BLaER1 treated with 17β-estradiol and CSF1 and Interleukin-3, amounts not matched to agents 10 nM and 100 nM (cell line): ENCODE measurements around the gene TM9SF4.

Experiments used
- H3K27ac ChIP-seq, 11 experiments: shearing (Covaris generic); formaldehyde crosslinking; 2 replicates each; pipeline ENCODE4 v1.8.1; 2022
- H3K27me3 ChIP-seq, 11 experiments: shearing (Covaris generic); formaldehyde crosslinking; 2 replicates each; pipeline ENCODE4 v1.8.1; 2022
- H3K36me3 ChIP-seq, 11 experiments: shearing (Covaris generic); formaldehyde crosslinking; 2 replicates each; pipeline ENCODE4 v1.8.1; 2022
- H3K4me1 ChIP-seq, 10 experiments: shearing (Covaris generic); formaldehyde crosslinking; 2 replicates each; pipeline ENCODE4 v1.8.1; 2022
- H3K4me2 ChIP-seq, 11 experiments: shearing (Covaris generic); formaldehyde crosslinking; 2 replicates each; pipeline ENCODE4 v1.8.1; 2022
- H3K4me3 ChIP-seq, 10 experiments: shearing (Covaris generic); formaldehyde crosslinking; 2 replicates each; pipeline ENCODE4 v1.8.1; 2022
- H3K9ac ChIP-seq, 11 experiments: shearing (Covaris generic); formaldehyde crosslinking; 2 replicates each; pipeline ENCODE4 v1.8.1; 2022
- H3K9me3 ChIP-seq, 11 experiments: shearing (Covaris generic); formaldehyde crosslinking; replicated peaks in 1 of 11; 2 replicates each; pipeline ENCODE4 v1.8.1; 2022
- H4K20me1 ChIP-seq, 11 experiments: shearing (Covaris generic); formaldehyde crosslinking; 2 replicates each; pipeline ENCODE4 v1.8.1; 2022
- Cebpa-rat ChIP-seq, 11 experiments: shearing (Covaris generic); IDR thresholded peaks; 2 replicates each; pipeline ENCODE4 v1.8.1; 2022

Gene TM9SF4, protein sequence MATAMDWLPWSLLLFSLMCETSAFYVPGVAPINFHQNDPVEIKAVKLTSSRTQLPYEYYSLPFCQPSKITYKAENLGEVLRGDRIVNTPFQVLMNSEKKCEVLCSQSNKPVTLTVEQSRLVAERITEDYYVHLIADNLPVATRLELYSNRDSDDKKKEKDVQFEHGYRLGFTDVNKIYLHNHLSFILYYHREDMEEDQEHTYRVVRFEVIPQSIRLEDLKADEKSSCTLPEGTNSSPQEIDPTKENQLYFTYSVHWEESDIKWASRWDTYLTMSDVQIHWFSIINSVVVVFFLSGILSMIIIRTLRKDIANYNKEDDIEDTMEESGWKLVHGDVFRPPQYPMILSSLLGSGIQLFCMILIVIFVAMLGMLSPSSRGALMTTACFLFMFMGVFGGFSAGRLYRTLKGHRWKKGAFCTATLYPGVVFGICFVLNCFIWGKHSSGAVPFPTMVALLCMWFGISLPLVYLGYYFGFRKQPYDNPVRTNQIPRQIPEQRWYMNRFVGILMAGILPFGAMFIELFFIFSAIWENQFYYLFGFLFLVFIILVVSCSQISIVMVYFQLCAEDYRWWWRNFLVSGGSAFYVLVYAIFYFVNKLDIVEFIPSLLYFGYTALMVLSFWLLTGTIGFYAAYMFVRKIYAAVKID

DNA sequence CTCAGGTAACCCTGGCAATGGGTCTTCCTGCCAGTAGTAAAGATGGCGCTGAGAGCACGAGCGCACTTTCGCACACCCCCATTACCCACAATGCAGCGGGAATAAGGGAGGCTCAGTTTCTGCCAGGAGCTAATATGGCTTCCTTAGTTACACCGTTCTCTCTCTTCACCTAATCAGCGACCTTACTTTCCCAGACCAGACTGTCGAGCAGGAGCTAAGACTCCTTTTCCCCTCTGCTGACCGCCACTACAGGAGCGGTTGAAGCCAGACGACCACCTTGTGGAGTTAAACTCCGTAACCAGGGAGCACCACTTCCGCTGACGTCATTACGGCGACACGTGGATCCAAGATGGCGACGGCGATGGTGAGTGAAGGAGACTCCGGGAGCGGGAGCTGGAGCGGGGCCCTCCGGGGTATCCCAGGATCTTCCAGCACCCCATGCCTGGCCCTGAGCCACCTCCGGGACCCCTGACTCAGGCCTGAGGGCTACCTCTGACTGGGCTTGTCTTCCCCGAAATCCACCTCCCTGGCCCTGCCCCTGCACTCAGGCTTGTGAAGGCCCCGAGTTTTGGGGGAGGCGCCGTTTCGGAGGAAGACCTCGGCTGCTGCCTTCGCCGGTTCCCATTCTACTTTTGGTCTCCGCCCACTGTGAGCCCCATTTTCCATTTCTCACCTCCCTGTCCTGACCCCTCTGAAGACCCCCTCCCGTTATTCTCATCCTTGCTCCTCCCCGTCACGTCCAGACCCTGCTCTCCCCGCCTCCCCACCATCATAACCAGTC lies at the start of gene TM9SF4:
Gene TM9SF4 (plus strand): TSS at position 323 of the 781 bp plus-strand sequence. CDS start 27 bp downstream, at position 350.
- peak within 1 kb of the TSS; percentile 93 to 99 (median 98) for H3K27ac ChIP-seq
- peak within 1 kb of the TSS; percentile 88 to 98 (median 97) for H3K9ac ChIP-seq
- H3K4me2 ChIP-seq = peak within 1 kb of the TSS; percentile 86 to 98 (median 93)
- no peaks in the 10 kb centered on the region for H3K27me3 ChIP-seq
- H3K4me3 ChIP-seq = peak within 1 kb of the TSS; percentile 76 to 94 (median 83)
- peaks cover 2 to 29% (median 12%) of the 10 kb centered on the region in 11 experiments; a peak in 17 of 22 replicates for H3K36me3 ChIP-seq
- TF ChIP-seq Cebpa-rat (IDR thresholded peaks at IDR 0.05) = no peak
- H3K4me1 ChIP-seq = peaks cover 32 to 44% (median 42%) of the 10 kb centered on the region in 10 experiments
- H3K9me3 ChIP-seq = no peaks in the 10 kb centered on the region
- H4K20me1 ChIP-seq = peaks cover 5 to 37% (median 19%) of the 10 kb centered on the region in 11 experiments; a peak in 18 of 22 replicates

DNA sequence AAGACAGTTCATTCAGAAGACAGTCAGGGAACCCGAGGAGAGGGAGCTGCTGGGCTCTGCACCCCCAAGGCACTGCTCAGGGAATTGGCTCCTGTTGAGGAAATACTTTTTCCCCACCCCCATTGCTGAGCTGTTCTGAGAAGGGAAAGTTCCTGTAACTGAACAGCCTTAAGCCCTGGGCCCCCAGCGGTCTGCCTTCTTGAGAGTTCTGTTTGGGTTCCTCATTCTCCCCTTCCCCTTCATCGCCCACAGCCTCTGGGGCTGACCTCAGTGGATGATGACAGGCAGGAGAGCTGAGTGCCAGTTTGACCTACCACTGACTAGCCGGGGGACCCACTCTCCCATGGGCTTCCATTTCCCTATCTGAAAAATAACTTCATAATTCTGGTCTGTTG lies 46.7 kb upstream of the TM9SF4 start:
- Histone ChIP-seq H3K9me3 (peaks cover 0 to 23% (median 0%) of the 10 kb centered on the region in 11 experiments; a peak in 7 of 22 replicates), H3K27me3 (no peaks in the 10 kb centered on the region), H3K36me3 (peaks cover 0 to 86% (median 63%) of the 10 kb centered on the region in 11 experiments; a peak in 13 of 22 replicates), H3K9ac (peak overlapping the region; percentile 26 to 92 (median 71); a peak in 21 of 22 replicates), H4K20me1 (peaks cover 0 to 11% (median 0%) of the 10 kb centered on the region in 11 experiments; a peak in 4 of 22 replicates), H3K4me2 (peak overlapping the region; percentile 64 to 99 (median 81)), H3K4me1 (peaks cover 24 to 100% (median 97%) of the 10 kb centered on the region in 10 experiments), H3K27ac (peak overlapping the region; percentile 10 to 100 (median 94); a peak in 21 of 22 replicates), H3K4me3 (peak overlapping the region in 4 of 10 experiments; percentile 44 to 59 (median 48); a peak in 9 of 20 replicates)
- no peak for TF ChIP-seq Cebpa-rat (IDR thresholded peaks at IDR 0.05)

DNA sequence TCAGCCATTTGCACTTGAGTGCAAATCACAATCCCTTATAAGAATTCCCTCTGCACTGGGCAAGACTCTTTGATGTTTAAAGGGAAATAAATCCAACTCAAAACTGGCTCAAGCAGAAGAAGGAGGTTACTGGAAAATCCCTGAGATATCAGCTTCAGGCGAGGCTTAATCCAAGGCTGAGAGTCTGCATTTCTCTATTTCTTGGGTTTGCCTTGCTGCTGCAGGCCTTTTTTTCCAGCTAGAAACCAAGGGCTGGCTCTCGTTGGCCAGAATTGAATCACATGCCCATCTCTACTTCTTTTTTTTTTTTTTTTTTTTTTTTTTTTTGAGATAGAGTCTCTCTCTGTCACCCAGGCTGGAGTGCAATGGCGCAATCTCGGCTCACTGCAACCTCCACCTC lies 45.8 kb upstream of the TM9SF4 start:
- H3K4me1 ChIP-seq = peaks cover 32 to 100% (median 97%) of the 10 kb centered on the region in 10 experiments
- peaks cover 0 to 84% (median 59%) of the 10 kb centered on the region in 11 experiments; a peak in 14 of 22 replicates for H3K36me3 ChIP-seq
- peaks cover 0 to 5% (median 0%) of the 10 kb centered on the region in 11 experiments; a peak in 4 of 22 replicates for H4K20me1 ChIP-seq
- H3K27me3 ChIP-seq = no peaks in the 10 kb centered on the region
- peak overlapping the region in 5 of 10 experiments; percentile 8 to 59 (median 46); a peak in 9 of 20 replicates for H3K4me3 ChIP-seq
- peak overlapping the region in 10 of 11 experiments; percentile 73 to 100 (median 95); a peak in 18 of 22 replicates for H3K27ac ChIP-seq
- H3K4me2 ChIP-seq = peak overlapping the region; percentile 64 to 99 (median 81); a peak in 21 of 22 replicates
- peaks cover 0 to 30% (median 0%) of the 10 kb centered on the region in 11 experiments; a peak in 7 of 22 replicates for H3K9me3 ChIP-seq
- peak in 1 of 11 experiments; percentile 44; a peak in 1 of 22 replicates for TF ChIP-seq Cebpa-rat (IDR thresholded peaks at IDR 0.05)
- H3K9ac ChIP-seq = peak overlapping the region in 8 of 11 experiments; percentile 68 to 92 (median 76); a peak in 12 of 22 replicates

DNA sequence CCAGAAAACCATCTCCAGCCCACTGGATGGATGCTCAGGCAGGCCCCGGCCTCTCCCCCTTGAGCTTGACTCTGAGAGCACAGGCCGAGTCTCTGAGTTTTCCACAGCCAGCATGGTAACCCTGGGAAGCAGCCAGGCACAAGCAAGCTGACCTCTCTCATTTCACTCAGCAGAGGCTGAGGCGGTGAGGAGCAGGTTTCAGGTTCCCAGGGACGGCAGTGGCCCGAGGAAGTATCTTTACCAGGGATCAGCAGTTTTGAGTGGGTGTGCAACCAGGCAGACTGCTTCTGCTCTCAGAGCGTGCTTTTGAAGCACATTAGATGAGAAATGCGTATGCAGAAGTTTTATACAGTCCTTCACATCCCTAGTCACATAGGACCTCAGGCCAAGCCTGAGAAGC lies 44.8 kb upstream of the TM9SF4 start:
- no peak for TF ChIP-seq Cebpa-rat (IDR thresholded peaks at IDR 0.05)
- Histone ChIP-seq H3K4me1 (peaks cover 42 to 100% (median 95%) of the 10 kb centered on the region in 10 experiments), H4K20me1 (peaks cover 0 to 3% (median 0%) of the 10 kb centered on the region in 11 experiments; a peak in 1 of 22 replicates), H3K27ac (peak overlapping the region in 10 of 11 experiments; percentile 15 to 100 (median 95); a peak in 19 of 22 replicates), H3K9me3 (peaks cover 0 to 30% (median 0%) of the 10 kb centered on the region in 11 experiments; a peak in 7 of 22 replicates), H3K4me3 (peak overlapping the region in 3 of 10 experiments; percentile 7 to 59 (median 31); a peak in 3 of 20 replicates), H3K27me3 (no peaks in the 10 kb centered on the region), H3K36me3 (peaks cover 0 to 81% (median 60%) of the 10 kb centered on the region in 11 experiments; a peak in 14 of 22 replicates), H3K9ac (peak overlapping the region in 8 of 11 experiments; percentile 11 to 92 (median 69); a peak in 14 of 22 replicates), H3K4me2 (peak overlapping the region in 9 of 11 experiments; percentile 15 to 99 (median 83); a peak in 16 of 22 replicates)

DNA sequence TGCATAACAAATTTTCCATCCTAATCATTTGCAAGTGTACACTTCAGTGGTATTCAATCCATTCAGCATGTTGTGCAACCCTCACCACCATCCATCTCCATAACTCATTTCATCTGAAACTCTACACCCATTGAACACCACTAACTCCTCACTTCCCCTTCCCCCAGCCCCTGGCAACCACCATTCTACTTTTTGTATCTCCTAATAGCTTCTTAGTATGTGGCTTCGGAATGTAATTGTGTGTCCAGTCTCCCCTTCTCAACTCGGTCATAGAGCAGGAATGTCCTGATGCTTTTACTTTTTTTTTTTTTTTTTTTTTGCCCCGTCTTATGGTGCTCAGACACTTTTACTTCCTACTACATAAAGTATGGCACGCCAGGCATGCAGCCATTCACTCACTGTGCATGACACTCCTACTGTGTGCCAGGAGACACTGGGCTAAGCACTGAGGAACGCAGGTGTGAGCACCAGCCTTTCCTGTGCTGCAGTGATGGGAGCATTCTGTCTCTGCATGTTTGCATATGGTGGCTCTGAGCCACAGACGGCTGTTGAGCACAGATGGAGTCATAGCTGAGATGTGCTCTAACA lies 42.2 kb upstream of the TM9SF4 start:
- Histone ChIP-seq H3K4me2 (peak overlapping the region in 10 of 11 experiments; percentile 22 to 99 (median 80); a peak in 20 of 22 replicates), H3K4me1 (peaks cover 63 to 99% (median 95%) of the 10 kb centered on the region in 10 experiments), H3K27ac (peak overlapping the region; percentile 88 to 100 (median 94))

DNA sequence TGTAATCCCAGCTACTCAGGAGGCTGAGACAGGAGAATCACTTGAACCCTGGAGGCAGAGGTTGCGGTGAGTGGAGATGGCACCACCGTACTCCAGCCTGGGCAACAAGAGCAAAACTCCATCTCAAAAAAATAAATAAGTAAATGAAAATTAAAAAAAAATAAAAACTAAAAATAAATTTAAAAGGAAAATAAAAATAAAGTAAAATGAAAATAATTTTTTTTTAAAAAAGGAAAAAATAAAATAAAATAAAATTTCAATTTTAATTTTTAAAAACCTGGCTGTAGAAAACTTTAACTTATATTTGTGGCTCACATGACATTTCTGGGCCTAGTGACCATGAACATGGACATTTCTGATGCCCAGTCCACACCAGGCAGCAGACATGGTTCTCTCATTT lies 41.3 kb upstream of the TM9SF4 start:
- Histone ChIP-seq H3K36me3 (peaks cover 0 to 89% (median 73%) of the 10 kb centered on the region in 11 experiments; a peak in 17 of 22 replicates), H3K9ac (peak overlapping the region; percentile 68 to 92 (median 80)), H3K27ac (peak overlapping the region; percentile 88 to 100 (median 94)), H3K4me1 (peaks cover 55 to 99% (median 96%) of the 10 kb centered on the region in 10 experiments), H3K27me3 (no peaks in the 10 kb centered on the region), H3K4me2 (peak overlapping the region; percentile 52 to 99 (median 80); a peak in 21 of 22 replicates), H3K4me3 (no peak overlapping the region), H3K9me3 (peaks cover 0 to 30% (median 0%) of the 10 kb centered on the region in 11 experiments; a peak in 7 of 22 replicates), H4K20me1 (no peaks in the 10 kb centered on the region; a peak in 1 of 22 replicates)
- TF ChIP-seq Cebpa-rat (IDR thresholded peaks at IDR 0.05) = no peak

More for the DNA sequence above, 42.2 kb upstream of the TM9SF4 start:
- Histone ChIP-seq H3K36me3 (peaks cover 0 to 83% (median 66%) of the 10 kb centered on the region in 11 experiments; a peak in 16 of 22 replicates), H3K9ac (peak overlapping the region in 9 of 11 experiments; percentile 25 to 92 (median 81); a peak in 13 of 22 replicates), H3K9me3 (peaks cover 0 to 30% (median 0%) of the 10 kb centered on the region in 11 experiments; a peak in 7 of 22 replicates), H4K20me1 (no peaks in the 10 kb centered on the region; a peak in 1 of 22 replicates), H3K27me3 (no peaks in the 10 kb centered on the region), H3K4me3 (0 out of 20 replicates have a peak overlapping the region, but pooled peaks of 1 of the 10 experiments have one; percentile 18)
- peak in 8 of 11 experiments; percentile 25 to 85 (median 63); a peak in 10 of 22 replicates for TF ChIP-seq Cebpa-rat (IDR thresholded peaks at IDR 0.05)

DNA sequence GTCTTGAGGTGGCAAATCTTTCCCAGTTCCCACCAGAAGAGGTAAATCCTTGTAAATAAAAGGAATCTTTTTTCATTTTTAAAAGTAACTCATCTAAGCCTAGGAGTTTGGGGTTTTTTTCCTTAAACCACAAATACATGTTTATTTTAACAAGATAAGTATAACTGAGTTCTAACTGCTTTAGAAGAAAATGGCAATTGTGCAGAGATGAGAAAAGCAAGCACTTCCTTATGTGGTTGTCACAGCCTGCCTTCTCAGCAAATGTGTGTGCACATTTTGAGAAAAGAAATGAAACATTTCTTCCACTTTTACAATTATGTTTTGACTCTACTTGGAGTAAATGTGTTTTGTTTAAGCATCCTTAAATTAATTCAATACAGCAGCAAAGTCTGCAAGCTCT lies 39.8 kb upstream of the TM9SF4 start:
- Histone ChIP-seq H3K27ac (peak overlapping the region; percentile 88 to 100 (median 94)), H3K36me3 (peaks cover 0 to 89% (median 76%) of the 10 kb centered on the region in 11 experiments; a peak in 17 of 22 replicates), H3K9ac (peak overlapping the region; percentile 68 to 90 (median 80)), H3K4me1 (peaks cover 49 to 97% (median 91%) of the 10 kb centered on the region in 10 experiments), H3K9me3 (peaks cover 0 to 30% (median 0%) of the 10 kb centered on the region in 11 experiments; a peak in 7 of 22 replicates), H3K27me3 (no peaks in the 10 kb centered on the region), H4K20me1 (no peaks in the 10 kb centered on the region; a peak in 1 of 22 replicates), H3K4me2 (peak overlapping the region; percentile 52 to 89 (median 77)), H3K4me3 (no peak overlapping the region)
- TF ChIP-seq Cebpa-rat (IDR thresholded peaks at IDR 0.05) = no peak
